Vagina (tissue), 2 donors: ENCODE results near the gene CNTNAP4. TPM values are rescaled to one million over a fixed set of nuclear protein-coding genes. Genes with fewer than 3 reads are reported as not detected.

ENCODE experiments used
- DNase-seq, 2 donors: peaks; one replicate each; pipeline ENCODE4 v3.0.0-alpha.2; 2017; ENCODE audit errors: extremely low spot score in 2 of 2
- H3K27ac ChIP-seq: fragments of 200-600 bp; sonication (generic); one replicate; pipeline ENCODE4 v1.5.1; 2019
- H3K27me3 ChIP-seq: fragments of 200-600 bp; sonication (generic); one replicate; pipeline ENCODE4 v1.5.1; 2019
- H3K36me3 ChIP-seq, 2 donors: fragments of 200-600 bp; sonication (generic); one replicate each; pipeline ENCODE4 v1.5.1; 2017 to 2019
- H3K4me1 ChIP-seq: fragments of 200-600 bp; sonication (generic); one replicate; pipeline ENCODE4 v1.5.1; 2019
- H3K4me3 ChIP-seq, 2 donors: fragments of 200-600 bp; sonication (generic); 1 replicate in 1 of 2; 2 replicates in 1 of 2; pipeline ENCODE4 v1.5.1; 2016 to 2019
- H3K9me3 ChIP-seq: fragments of 200-600 bp; sonication (generic); one replicate; pipeline ENCODE4 v1.5.1; 2019
- CTCF ChIP-seq, 3 experiments: fragments of 450-650 bp in 2 of 3; fragments of 200-600 bp in 1 of 3; sonication (generic) in 1 of 3; IDR thresholded peaks; one replicate each; pipeline ENCODE4 v1.5.1; 2017 to 2019; ENCODE audit warnings: antibody characterized with exemption in 3 of 3, mild to moderate bottlenecking in 2 of 3, moderate library complexity in 2 of 3
- POLR2A ChIP-seq, 2 donors: fragments of 450-650 bp; IDR thresholded peaks; one replicate each; pipeline ENCODE4 v1.6.1; 2017; ENCODE audit warnings: antibody characterized with exemption in 2 of 2, mild to moderate bottlenecking in 2 of 2, moderate library complexity in 2 of 2
- POLR2AphosphoS5 ChIP-seq, 2 donors: sonication (generic); formaldehyde crosslinking; IDR thresholded peaks; one replicate each; pipeline ENCODE4 v1.9.0; 2017; ENCODE audit warnings: antibody characterized with exemption in 2 of 2, mild to moderate bottlenecking in 2 of 2, low read depth in 1 of 2; ENCODE audit not compliant: insufficient read depth in 1 of 2
- intact Hi-C: fragments of 100-400 bp; cut with DNase I; formaldehyde crosslinking; loops from one replicate; pipeline ENCODE4 v1.15.1; 2023
- total RNA-seq: library from RNA; depleted of rRNA; stranded (reverse); fragments of >200 nt; gene quantifications from one replicate; pipeline ENCODE4 v1.2.3, GENCODE V29; 2016

CNTNAP4 gene
- total RNA-seq, 1 donor from 2014 or later = 1.7 TPM

- no peak overlapping the region for H3K27ac ChIP-seq
- H3K4me1 ChIP-seq = no peaks in the 10 kb centered on the region
- H3K27me3 ChIP-seq = no peaks in the 10 kb centered on the region
- no peak overlapping the region for H3K4me3 ChIP-seq
- TF ChIP-seq CTCF (IDR thresholded peaks at IDR 0.05) = no peak
- no peak for TF ChIP-seq POLR2AphosphoS5 (IDR thresholded peaks at IDR 0.05; ENCODE audit: insufficient read depth in 1 of 2, low read depth in 1 of 2)
- no peak for TF ChIP-seq POLR2A (IDR thresholded peaks at IDR 0.05)
- intact Hi-C loops = no loop called here
- H3K36me3 ChIP-seq = no peaks in the 10 kb centered on the region
- DNase-seq = no peak
- no peaks in the 10 kb centered on the region for H3K9me3 ChIP-seq
These were observed 164.2 kb downstream of the CNTNAP4 start for GRCh38 chr16:76441391-76441790.

GRCh38 chr16:76441876-76442275, 164.7 kb downstream of the CNTNAP4 start:
- DNase-seq = no peak
- intact Hi-C loops = no loop called here
- H3K27me3 ChIP-seq = no peaks in the 10 kb centered on the region

GRCh38 chr16:76443973-76444372, 166.8 kb downstream of the CNTNAP4 start:
- no peaks in the 10 kb centered on the region for H3K9me3 ChIP-seq
- no peaks in the 10 kb centered on the region for H3K4me1 ChIP-seq
- intact Hi-C loops = no loop called here
- no peak overlapping the region for H3K27ac ChIP-seq
- DNase-seq = no peak
- no peaks in the 10 kb centered on the region for H3K36me3 ChIP-seq
- no peaks in the 10 kb centered on the region for H3K27me3 ChIP-seq
- TF ChIP-seq POLR2AphosphoS5 (IDR thresholded peaks at IDR 0.05; ENCODE audit: insufficient read depth in 1 of 2, low read depth in 1 of 2) = no peak
- TF ChIP-seq CTCF (IDR thresholded peaks at IDR 0.05) = no peak
- TF ChIP-seq POLR2A (IDR thresholded peaks at IDR 0.05) = no peak
- no peak overlapping the region for H3K4me3 ChIP-seq

More at GRCh38 chr16:76441876-76442275, 164.7 kb downstream of the CNTNAP4 start:
- Histone ChIP-seq H3K36me3 (no peaks in the 10 kb centered on the region), H3K4me1 (no peaks in the 10 kb centered on the region), H3K4me3 (no peak overlapping the region), H3K9me3 (no peaks in the 10 kb centered on the region), H3K27ac (no peak overlapping the region)
- TF ChIP-seq POLR2AphosphoS5 (IDR thresholded peaks at IDR 0.05; ENCODE audit: insufficient read depth in 1 of 2, low read depth in 1 of 2) (no peak), CTCF (IDR thresholded peaks at IDR 0.05) (no peak), POLR2A (IDR thresholded peaks at IDR 0.05) (no peak)

- intact Hi-C loops = no loop called here
- Histone ChIP-seq H3K36me3 (no peaks in the 10 kb centered on the region), H3K4me1 (no peaks in the 10 kb centered on the region), H3K27ac (no peak overlapping the region), H3K4me3 (no peak overlapping the region), H3K27me3 (no peaks in the 10 kb centered on the region), H3K9me3 (no peaks in the 10 kb centered on the region)
- TF ChIP-seq POLR2A (IDR thresholded peaks at IDR 0.05) = no peak
- TF ChIP-seq POLR2AphosphoS5 (IDR thresholded peaks at IDR 0.05; ENCODE audit: insufficient read depth in 1 of 2, low read depth in 1 of 2) = no peak
- TF ChIP-seq CTCF (IDR thresholded peaks at IDR 0.05) = no peak
- DNase-seq = no peak
These were observed 167.6 kb downstream of the CNTNAP4 start for GRCh38 chr16:76444832-76445231.

GRCh38 chr16:76445815-76446214, 168.6 kb downstream of the CNTNAP4 start:
- TF ChIP-seq POLR2AphosphoS5 (IDR thresholded peaks at IDR 0.05; ENCODE audit: insufficient read depth in 1 of 2, low read depth in 1 of 2) = no peak
- TF ChIP-seq CTCF (IDR thresholded peaks at IDR 0.05) = no peak
- TF ChIP-seq POLR2A (IDR thresholded peaks at IDR 0.05) = no peak
- H3K4me1 ChIP-seq = no peaks in the 10 kb centered on the region

More at GRCh38 chr16:76445815-76446214, 168.6 kb downstream of the CNTNAP4 start:
- no peaks in the 10 kb centered on the region for H3K27me3 ChIP-seq
- no peaks in the 10 kb centered on the region for H3K36me3 ChIP-seq
- no peak overlapping the region for H3K27ac ChIP-seq
- no peak overlapping the region for H3K4me3 ChIP-seq
- no peaks in the 10 kb centered on the region for H3K9me3 ChIP-seq
- DNase-seq = no peak
- intact Hi-C loops = no loop called here
